ENCODE measurements around the gene IFNAR2. TPM values are rescaled to one million over a fixed set of nuclear protein-coding genes. Genes with fewer than 3 reads are reported as not detected.

The IFNAR2 gene
- total and polyA plus RNA-seq, 2 donors (not counting 3 experiments of a cell fraction or from before 2014, with no cell fraction given), result 22.8 to 42.1 TPM

GRCh38 chr21:33259428-33259827 lies 29.7 kb downstream of the IFNAR2 start:
- Histone ChIP-seq H3K4me2 (ENCODE audit: insufficient read depth, low read length) (no peak overlapping the region), H3K4me3 (replicated peaks in 1 of 3; ENCODE audit: insufficient read depth in 1 of 3, low read depth in 1 of 3, low read length in 3 of 3) (no peak overlapping the region), H3K9me1 (replicated peaks; ENCODE audit: control insufficient read depth, extremely low read depth, insufficient read depth, low read length) (no peaks in the 10 kb centered on the region), H3K4me1 (ENCODE audit: control insufficient read depth, extremely low read depth, insufficient read depth, low read length) (no peaks in the 10 kb centered on the region), H3K9me3 (replicated peaks; ENCODE audit: control insufficient read depth, insufficient read depth, low read length) (no peaks in the 10 kb centered on the region), H3K36me3 (ENCODE audit: control insufficient read depth in 2 of 2, extremely low read depth in 1 of 2, insufficient read depth in 2 of 2, low read length in 2 of 2) (peaks cover 2 to 15% of the 10 kb centered on the region in 2 experiments), H4K20me1 (replicated peaks; ENCODE audit: control insufficient read depth, extremely low read depth, insufficient read depth, low read length) (no peaks in the 10 kb centered on the region), H3K9ac (replicated peaks; ENCODE audit: extremely low read depth, insufficient read depth, low read length) (no peak overlapping the region), H3K27ac (ENCODE audit: insufficient read depth, low read depth, low read length) (no peak overlapping the region), H2AFZ (ENCODE audit: low read depth, low read length) (no peak overlapping the region), H3K27me3 (ENCODE audit: control insufficient read depth in 2 of 2, insufficient read depth in 2 of 2, low read length in 2 of 2) (no peaks in the 10 kb centered on the region), H3K79me2 (ENCODE audit: control insufficient read depth, insufficient read depth, low read length) (no peaks in the 10 kb centered on the region)
- FAIRE-seq, result no peak
- POLR2A ChIA-PET, result no interaction called here
- CTCF ChIA-PET, result interaction anchor here (1.0 to 1.4 kb wide), 3 partner anchors 9 to 59 kb away, joined by 3 read pairs; no protein-coding TSS in a partner anchor
- dilution Hi-C loops (cut with MboI; ENCODE audit: extremely low pct_ligation_motif_present, low sequenced_read_pairs), result no loop called here
- DNase-seq (ENCODE audit: low read depth, low spot score), result no peak
- TF ChIP-seq FOS (IDR thresholded peaks at IDR 0.05; ENCODE audit: borderline replicate concordance, insufficient read depth, low read length), result no peak
- no TSS peak for BruUV-seq (replicated peaks)
- intact Hi-C loops (cut with micrococcal nuclease), result no loop called here

DNA sequence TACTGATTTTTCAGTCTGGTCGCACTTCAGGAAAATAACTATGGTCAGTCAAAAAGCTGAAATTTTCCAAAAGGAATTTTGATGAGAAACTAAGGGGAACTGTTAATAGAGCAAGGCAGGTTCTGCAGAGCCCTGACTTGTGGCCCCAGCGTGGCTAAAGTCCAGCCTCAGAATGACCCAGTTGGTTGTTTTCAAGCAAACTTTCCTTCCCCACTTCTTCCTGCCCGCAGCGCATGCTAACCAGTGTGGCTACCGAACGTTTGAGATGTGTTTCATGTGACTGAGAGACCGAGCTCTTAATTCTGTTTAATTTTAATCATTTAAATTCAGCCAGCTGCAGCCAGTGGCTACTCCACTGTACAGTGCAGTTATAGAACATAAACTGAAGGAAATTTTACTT lies 30.3 kb downstream of the IFNAR2 start:
- no peak overlapping the region for H3K4me2 ChIP-seq (ENCODE audit: insufficient read depth, low read length)
- BruUV-seq (replicated peaks), result no TSS peak
- H3K4me3 ChIP-seq (replicated peaks in 1 of 3; ENCODE audit: insufficient read depth in 1 of 3, low read depth in 1 of 3, low read length in 3 of 3), result no peak overlapping the region
- no peaks in the 10 kb centered on the region for H4K20me1 ChIP-seq (replicated peaks; ENCODE audit: control insufficient read depth, extremely low read depth, insufficient read depth, low read length)
- no peak overlapping the region for H3K9ac ChIP-seq (replicated peaks; ENCODE audit: extremely low read depth, insufficient read depth, low read length)
- H3K79me2 ChIP-seq (ENCODE audit: control insufficient read depth, insufficient read depth, low read length), result no peaks in the 10 kb centered on the region
- H3K9me3 ChIP-seq (replicated peaks; ENCODE audit: control insufficient read depth, insufficient read depth, low read length), result no peaks in the 10 kb centered on the region
- H3K36me3 ChIP-seq (ENCODE audit: control insufficient read depth in 2 of 2, extremely low read depth in 1 of 2, insufficient read depth in 2 of 2, low read length in 2 of 2), result peaks cover 2 to 15% of the 10 kb centered on the region in 2 experiments
- intact Hi-C loops (cut with micrococcal nuclease), result no loop called here
- no peaks in the 10 kb centered on the region for H3K9me1 ChIP-seq (replicated peaks; ENCODE audit: control insufficient read depth, extremely low read depth, insufficient read depth, low read length)
- H3K4me1 ChIP-seq (ENCODE audit: control insufficient read depth, extremely low read depth, insufficient read depth, low read length), result no peaks in the 10 kb centered on the region
- H2AFZ ChIP-seq (ENCODE audit: low read depth, low read length), result no peak overlapping the region
- H3K27ac ChIP-seq (ENCODE audit: insufficient read depth, low read depth, low read length), result no peak overlapping the region
- DNase-seq (ENCODE audit: low read depth, low spot score), result no peak
- dilution Hi-C loops (cut with MboI; ENCODE audit: extremely low pct_ligation_motif_present, low sequenced_read_pairs), result no loop called here
- TF ChIP-seq GATA2 (IDR thresholded peaks at IDR 0.05; ENCODE audit: insufficient read depth, insufficient read length, low read depth, low read length), result no peak
- TF ChIP-seq MYC (IDR thresholded peaks at IDR 0.05; ENCODE audit: low read depth, low read length), result no peak
- TF ChIP-seq CTCF (IDR thresholded peaks at IDR 0.05; ENCODE audit: extremely low read depth in 1 of 2, insufficient read depth in 1 of 2, low read depth in 1 of 2, low read length in 2 of 2), result no peak
- TF ChIP-seq EZH2 (IDR thresholded peaks at IDR 0.05; ENCODE audit: borderline replicate concordance, low read depth, low read length, severe bottlenecking), result no peak
- no peak for TF ChIP-seq POLR2A (IDR thresholded peaks at IDR 0.05; ENCODE audit: low read depth, low read length)
- no peak for TF ChIP-seq POLR2AphosphoS5 (IDR thresholded peaks at IDR 0.05; ENCODE audit: insufficient read depth, low read depth, low read length)
- no peak for TF ChIP-seq MAX (IDR thresholded peaks at IDR 0.05; ENCODE audit: insufficient read depth, insufficient read length)
- no peak for TF ChIP-seq JUN (IDR thresholded peaks at IDR 0.05; ENCODE audit: borderline replicate concordance, insufficient read depth, insufficient read length, low read depth)
- TF ChIP-seq FOS (IDR thresholded peaks at IDR 0.05; ENCODE audit: borderline replicate concordance, insufficient read depth, low read length), result no peak
- no peaks in the 10 kb centered on the region for H3K27me3 ChIP-seq (ENCODE audit: control insufficient read depth in 2 of 2, insufficient read depth in 2 of 2, low read length in 2 of 2)
- no peak for FAIRE-seq
- CTCF ChIA-PET, result interaction anchor here (1.0 to 1.4 kb wide), 3 partner anchors 8 to 60 kb away, joined by 3 read pairs; no protein-coding TSS in a partner anchor
- POLR2A ChIA-PET, result no interaction called here
